Stimulated activated CD4-positive, alpha-beta T cell treated with anti-CD3 and anti-CD28 coated beads, Interleukin-1b, Interleukin-23, amount 100 ng/mL, for 48 hours (primary cell): ENCODE results near the gene EPAS1.
A peak's percentile ranks its signal among the peaks of the same experiment; 100 is the strongest.

Source experiments
- DNase-seq: peaks from one replicate; pipeline ENCODE4 v3.0.0-alpha.2; 2020

Gene EPAS1

GRCh38 chr2:46273919-46274318 is 23.3 kb upstream of the EPAS1 start:
- no peak for DNase-seq

- DNase-seq, result no peak
Observed at GRCh38 chr2:46274586-46274985, 22.6 kb upstream of the EPAS1 start.

- no peak for DNase-seq
Observed at GRCh38 chr2:46275995-46276394, 21.2 kb upstream of the EPAS1 start.

GRCh38 chr2:46276642-46277041 is 20.6 kb upstream of the EPAS1 start:
- no peak for DNase-seq

GRCh38 chr2:46277431-46278190 is 19.6 kb upstream of the EPAS1 start:
- no peak for DNase-seq

GRCh38 chr2:46278952-46279351 is 18.3 kb upstream of the EPAS1 start:
- DNase-seq, result no peak

- DNase-seq, result no peak
Observed at GRCh38 chr2:46281939-46282338, 15.3 kb upstream of the EPAS1 start.

GRCh38 chr2:46283693-46284092 is 13.5 kb upstream of the EPAS1 start:
- DNase-seq, result no peak

- no peak for DNase-seq
Observed at GRCh38 chr2:46284260-46284659, 12.9 kb upstream of the EPAS1 start.

- no peak for DNase-seq
Observed at GRCh38 chr2:46284796-46285195, 12.4 kb upstream of the EPAS1 start.

GRCh38 chr2:46286715-46287114 is 10.5 kb upstream of the EPAS1 start:
- no peak for DNase-seq

GRCh38 chr2:46290078-46290477 is 7.1 kb upstream of the EPAS1 start:
- DNase-seq, result no peak

- DNase-seq, result no peak
Observed at GRCh38 chr2:46293466-46293865, 3.7 kb upstream of the EPAS1 start.

GRCh38 chr2:46294176-46294836 is 2.9 kb upstream of the EPAS1 start:
- DNase-seq, result no peak

- DNase-seq, result peak; percentile 8
Observed at GRCh38 chr2:46296216-46296839, 879 bp upstream of the EPAS1 start.

- peak; percentile 59 for DNase-seq
Observed at GRCh38 chr2:46297546-46298271, 502 bp downstream of the EPAS1 start.

GRCh38 chr2:46298272-46298521 is 990 bp downstream of the EPAS1 start:
- DNase-seq, result no peak

GRCh38 chr2:46298522-46299353 is 1.5 kb downstream of the EPAS1 start:
- DNase-seq, result peak; percentile 3

GRCh38 chr2:46299365-46300263 is 2.4 kb downstream of the EPAS1 start:
- DNase-seq, result no peak

- DNase-seq, result no peak
Observed at GRCh38 chr2:46300406-46300832, 3.2 kb downstream of the EPAS1 start.

GRCh38 chr2:46302005-46302695 is 4.9 kb downstream of the EPAS1 start:
- no peak for DNase-seq
